Neural progenitor cell (in vitro differentiated cells): Measurements from ENCODE around the gene FILIP1. TPM values are rescaled to one million over a fixed set of nuclear protein-coding genes. Genes with fewer than 3 reads are reported as not detected.
A peak's percentile ranks its signal among the peaks of the same experiment; 100 is the strongest.

ENCODE experiments used
- DNase-seq: peaks from one replicate; pipeline ENCODE4 v3.0.0-alpha.2; 2016; ENCODE audit warnings: low spot score
- H2AFZ ChIP-seq: fragments of 200-600 bp; sonication (generic); replicated peaks from 2 replicates; pipeline ENCODE4 v1.6.1; 2016; ENCODE audit warnings: antibody characterized with exemption
- H3F3A ChIP-seq: fragments of 200-600 bp; sonication (generic); 2 replicates; pipeline ENCODE4 v1.6.1; 2016; ENCODE audit warnings: antibody characterized with exemption, low read depth
- H3K27ac ChIP-seq: fragments of 200-600 bp; sonication (generic); 2 replicates; pipeline ENCODE4 v1.5.1; 2016; ENCODE audit warnings: mild to moderate bottlenecking
- H3K27me3 ChIP-seq: fragments of 200-600 bp; sonication (generic); 2 replicates; pipeline ENCODE4 v1.6.1; 2016; ENCODE audit warnings: mild to moderate bottlenecking, moderate library complexity
- H3K36me3 ChIP-seq: fragments of 200-600 bp; sonication (generic); 2 replicates; pipeline ENCODE4 v1.5.1; 2016
- H3K4me1 ChIP-seq: fragments of 200-600 bp; sonication (generic); 2 replicates; pipeline ENCODE4 v1.6.1; 2016; ENCODE audit warnings: mixed run types
- H3K4me2 ChIP-seq: fragments of 200-600 bp; sonication (generic); 2 replicates; pipeline ENCODE4 v1.6.1; 2016
- H3K4me3 ChIP-seq: fragments of 200-600 bp; sonication (generic); 2 replicates; pipeline ENCODE4 v1.5.1; 2016
- H3K79me2 ChIP-seq: fragments of 200-600 bp; sonication (generic); 2 replicates; pipeline ENCODE4 v1.6.1; 2016; ENCODE audit warnings: low read depth
- H3K9ac ChIP-seq: fragments of 200-600 bp; sonication (generic); 2 replicates; pipeline ENCODE4 v1.6.1; 2016
- H3K9me3 ChIP-seq: fragments of 200-600 bp; sonication (generic); 2 replicates; pipeline ENCODE4 v1.5.1; 2016; ENCODE audit warnings: low read depth
- H4K20me1 ChIP-seq: fragments of 200-600 bp; sonication (generic); 2 replicates; pipeline ENCODE4 v1.6.1; 2016; ENCODE audit warnings: low read depth
- H3K27ac Mint-ChIP-seq: 3 replicates; pipeline ENCODE4 v1.8.0; 2021; ENCODE audit warnings: mixed read lengths
- H3K27me3 Mint-ChIP-seq: 2 replicates; pipeline ENCODE4 v1.8.0; 2022; ENCODE audit warnings: low read depth, mild to moderate bottlenecking, inconsistent platforms, moderate library complexity, mixed read lengths; ENCODE audit not compliant: insufficient read depth
- H3K36me3 Mint-ChIP-seq: 3 replicates; pipeline ENCODE4 v1.8.0; 2021; ENCODE audit warnings: mixed read lengths
- H3K4me1 Mint-ChIP-seq: 3 replicates; pipeline ENCODE4 v1.8.0; 2021; ENCODE audit warnings: mixed read lengths
- H3K4me3 Mint-ChIP-seq: 3 replicates; pipeline ENCODE4 v1.8.0; 2021; ENCODE audit warnings: mild to moderate bottlenecking, moderate library complexity, mixed read lengths
- H3K9me3 Mint-ChIP-seq: 3 replicates; pipeline ENCODE4 v1.8.0; 2020; ENCODE audit warnings: mixed read lengths
- EZH2 ChIP-seq: fragments of 200-600 bp; sonication (generic); IDR thresholded peaks from 2 replicates; pipeline ENCODE4 v1.6.1; 2017; ENCODE audit warnings: antibody characterized with exemption, mild to moderate bottlenecking, moderate library complexity
- EZH2phosphoT487 ChIP-seq: fragments of 200-600 bp; sonication (generic); IDR thresholded peaks from 2 replicates; pipeline ENCODE4 v1.6.1; 2017; ENCODE audit warnings: antibody characterized with exemption
- total RNA-seq: library from RNA; depleted of rRNA; stranded (reverse); fragments of >200 nt; gene quantifications from 2 replicates; pipeline ENCODE4 v1.2.3, GENCODE V29; 2015; ENCODE audit warnings: low replicate concordance
- TF ChIP-seq, protein P1 (sequence below): fragments of 200-600 bp; sonication (generic); IDR thresholded peaks from 2 replicates; pipeline ENCODE4 v1.5.1; 2017; ENCODE audit warnings: antibody characterized with exemption, mild to moderate bottlenecking

The FILIP1 gene
- total RNA-seq, 1 donor from 2014 or later, result 22.6 TPM

DNA sequence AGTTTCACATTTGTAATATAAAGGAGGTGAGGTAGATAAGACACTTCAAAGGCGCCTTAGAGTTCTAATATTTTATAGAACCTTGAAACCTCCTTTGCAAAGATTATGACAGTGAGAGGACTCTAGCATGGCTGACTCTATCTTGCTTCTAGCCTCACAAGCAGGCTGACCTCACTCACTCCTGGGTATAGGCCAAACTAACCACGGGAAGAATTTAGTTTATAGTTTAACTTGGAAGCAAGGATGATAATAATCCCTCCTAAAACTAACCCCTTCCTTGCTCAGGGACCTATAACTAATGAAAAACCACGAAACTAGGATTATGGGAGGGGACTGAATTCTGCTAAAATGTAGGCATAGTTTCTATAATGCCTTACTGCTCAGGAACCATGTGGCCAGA, 84.3 kb downstream of the FILIP1 start:
- H3K9ac ChIP-seq, result no peak overlapping the region
- no peaks in the 10 kb centered on the region for H3K27me3 ChIP-seq
- TF ChIP-seq EZH2 (no peak), EZH2phosphoT487 (no peak)
- TF ChIP-seq, protein P1, sequence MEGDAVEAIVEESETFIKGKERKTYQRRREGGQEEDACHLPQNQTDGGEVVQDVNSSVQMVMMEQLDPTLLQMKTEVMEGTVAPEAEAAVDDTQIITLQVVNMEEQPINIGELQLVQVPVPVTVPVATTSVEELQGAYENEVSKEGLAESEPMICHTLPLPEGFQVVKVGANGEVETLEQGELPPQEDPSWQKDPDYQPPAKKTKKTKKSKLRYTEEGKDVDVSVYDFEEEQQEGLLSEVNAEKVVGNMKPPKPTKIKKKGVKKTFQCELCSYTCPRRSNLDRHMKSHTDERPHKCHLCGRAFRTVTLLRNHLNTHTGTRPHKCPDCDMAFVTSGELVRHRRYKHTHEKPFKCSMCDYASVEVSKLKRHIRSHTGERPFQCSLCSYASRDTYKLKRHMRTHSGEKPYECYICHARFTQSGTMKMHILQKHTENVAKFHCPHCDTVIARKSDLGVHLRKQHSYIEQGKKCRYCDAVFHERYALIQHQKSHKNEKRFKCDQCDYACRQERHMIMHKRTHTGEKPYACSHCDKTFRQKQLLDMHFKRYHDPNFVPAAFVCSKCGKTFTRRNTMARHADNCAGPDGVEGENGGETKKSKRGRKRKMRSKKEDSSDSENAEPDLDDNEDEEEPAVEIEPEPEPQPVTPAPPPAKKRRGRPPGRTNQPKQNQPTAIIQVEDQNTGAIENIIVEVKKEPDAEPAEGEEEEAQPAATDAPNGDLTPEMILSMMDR, result no peak
- no peak overlapping the region for H3K4me3 ChIP-seq
- H3K27ac Mint-ChIP-seq, result no peak overlapping the region
- H3K4me1 ChIP-seq, result no peaks in the 10 kb centered on the region
- no peaks in the 10 kb centered on the region for H3K9me3 ChIP-seq
- no peaks in the 10 kb centered on the region for H3F3A ChIP-seq
- H3K36me3 ChIP-seq, result no peaks in the 10 kb centered on the region
- H3K79me2 ChIP-seq, result no peaks in the 10 kb centered on the region
- H3K4me3 Mint-ChIP-seq, result no peak overlapping the region
- H3K9me3 Mint-ChIP-seq, result peaks cover 9% of the 10 kb centered on the region
- no peak overlapping the region for H3K27ac ChIP-seq
- no peak overlapping the region for H3K4me2 ChIP-seq
- H2AFZ ChIP-seq, result no peak overlapping the region
- no peaks in the 10 kb centered on the region for H3K36me3 Mint-ChIP-seq
- no peaks in the 10 kb centered on the region for H3K4me1 Mint-ChIP-seq
- peaks cover 2% of the 10 kb centered on the region for H3K27me3 Mint-ChIP-seq
- no peak for DNase-seq
- H4K20me1 ChIP-seq, result no peaks in the 10 kb centered on the region

DNA sequence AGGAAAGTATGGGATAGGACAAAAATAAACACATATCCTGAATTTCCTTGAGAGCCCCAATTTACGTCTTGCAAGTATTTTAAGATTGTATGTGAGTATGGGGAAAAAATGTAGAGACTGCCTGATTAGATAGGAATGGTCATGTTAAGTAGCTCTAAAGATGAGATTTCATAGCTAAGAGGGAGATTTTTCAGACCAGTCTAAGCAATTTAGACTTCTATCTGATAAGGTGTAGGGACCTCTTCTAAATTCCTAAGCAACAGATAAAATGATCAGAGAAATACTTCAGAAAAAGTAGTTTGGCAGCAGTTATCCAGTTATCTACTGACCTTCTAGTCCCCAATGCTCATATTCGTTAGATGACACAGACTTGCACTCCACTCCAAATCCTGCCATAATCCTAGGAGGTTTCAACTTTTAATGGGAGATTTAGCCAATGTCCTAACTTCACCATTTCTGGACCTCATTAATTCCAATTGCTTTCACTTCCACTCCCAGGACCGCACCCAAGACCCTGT, 90.0 kb downstream of the FILIP1 start:
- Mint-ChIP-seq H3K27me3 (peaks cover 2% of the 10 kb centered on the region), H3K4me1 (peaks cover 9% of the 10 kb centered on the region), H3K27ac (no peak overlapping the region), H3K9me3 (no peaks in the 10 kb centered on the region), H3K4me3 (no peak overlapping the region), H3K36me3 (no peaks in the 10 kb centered on the region)
- DNase-seq, result no peak
- Histone ChIP-seq H3K9me3 (no peaks in the 10 kb centered on the region), H3K4me1 (peaks cover 7% of the 10 kb centered on the region), H2AFZ (no peak overlapping the region), H3F3A (no peaks in the 10 kb centered on the region), H3K4me3 (no peak overlapping the region), H3K36me3 (no peaks in the 10 kb centered on the region), H3K4me2 (no peak overlapping the region), H3K9ac (no peak overlapping the region), H3K79me2 (no peaks in the 10 kb centered on the region), H3K27me3 (no peaks in the 10 kb centered on the region), H3K27ac (no peak overlapping the region), H4K20me1 (no peaks in the 10 kb centered on the region)
- TF ChIP-seq EZH2, result no peak
- TF ChIP-seq, protein P1, result no peak
- TF ChIP-seq EZH2phosphoT487, result no peak

DNA sequence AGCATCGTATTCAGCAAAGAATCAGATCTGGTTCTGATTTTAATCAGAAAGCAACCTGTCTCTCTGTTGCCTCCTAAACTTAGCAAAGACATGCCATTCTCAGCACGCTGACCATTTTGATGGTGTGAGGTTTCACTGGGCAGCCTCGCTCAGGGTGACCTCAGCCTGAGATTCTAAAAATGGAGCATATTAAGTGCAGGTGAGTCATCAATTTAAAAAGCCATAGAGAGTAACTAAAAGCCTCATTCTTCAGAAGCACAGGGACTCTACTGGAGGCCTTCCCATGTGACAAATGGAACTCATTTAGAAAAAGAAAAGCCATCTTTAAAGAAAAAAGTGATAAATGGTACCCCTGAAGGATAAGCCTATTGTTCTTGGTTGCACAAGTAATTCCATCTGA, 91.3 kb downstream of the FILIP1 start:
- peak overlapping the region; percentile 44 for H2AFZ ChIP-seq
- H3K9ac ChIP-seq, result no peak overlapping the region
- no peaks in the 10 kb centered on the region for H3K36me3 ChIP-seq
- H3F3A ChIP-seq, result no peaks in the 10 kb centered on the region
- H3K4me3 ChIP-seq, result no peak overlapping the region
- no peaks in the 10 kb centered on the region for H3K36me3 Mint-ChIP-seq
- H3K9me3 ChIP-seq, result no peaks in the 10 kb centered on the region
- H3K79me2 ChIP-seq, result no peaks in the 10 kb centered on the region
- no peaks in the 10 kb centered on the region for H4K20me1 ChIP-seq
- no peaks in the 10 kb centered on the region for H3K9me3 Mint-ChIP-seq
- peaks cover 5% of the 10 kb centered on the region for H3K27me3 Mint-ChIP-seq
- H3K27ac ChIP-seq, result no peak overlapping the region
- H3K27ac Mint-ChIP-seq, result no peak overlapping the region
- no peak for DNase-seq
- peaks cover 9% of the 10 kb centered on the region for H3K4me1 Mint-ChIP-seq
- peak overlapping the region; percentile 13 for H3K4me2 ChIP-seq
- no peak for TF ChIP-seq EZH2
- no peak for TF ChIP-seq EZH2phosphoT487
- TF ChIP-seq, protein P1, result no peak
- no peaks in the 10 kb centered on the region for H3K27me3 ChIP-seq
- no peak overlapping the region for H3K4me3 Mint-ChIP-seq
- H3K4me1 ChIP-seq, result peaks cover 7% of the 10 kb centered on the region
